H7 (cell line): ENCODE measurements around the gene KCNG4. TPM values are rescaled to one million over a fixed set of nuclear protein-coding genes. Genes with fewer than 3 reads are reported as not detected.
A peak's percentile ranks its signal among the peaks of the same experiment; 100 is the strongest.

Experiments
- DNase-seq: peaks from one replicate; pipeline ENCODE4 v3.0.0; 2012
- H3K27me3 ChIP-seq: 2 replicates; pipeline ENCODE4 v1.6.0; 2011; ENCODE audit warnings: mild to moderate bottlenecking, low read length; ENCODE audit not compliant: control insufficient read depth, insufficient read depth
- H3K36me3 ChIP-seq: replicated peaks from 2 replicates; pipeline ENCODE4 v1.5.1; 2011; ENCODE audit warnings: low read length; ENCODE audit not compliant: control insufficient read depth, insufficient read depth
- H3K4me3 ChIP-seq: 2 replicates; pipeline ENCODE4 v1.5.1; 2011; ENCODE audit warnings: low read depth, mild to moderate bottlenecking, control low read depth, low read length, moderate library complexity; ENCODE audit not compliant: insufficient read depth
- total RNA-seq: library from RNA; depleted of rRNA; stranded (reverse); fragments of >200 nt; shearing (Covaris generic); gene quantifications from 2 replicates; pipeline ENCODE4 v1.2.3, GENCODE V29; 2014

The KCNG4 gene
- total RNA-seq, 1 experiment from 2014 or later: not detected

- no peak overlapping the region for H3K4me3 ChIP-seq
- DNase-seq: no peak
Observed at GRCh38 chr16:84272740-84273320, 33.0 kb upstream of the KCNG4 start.

DNA sequence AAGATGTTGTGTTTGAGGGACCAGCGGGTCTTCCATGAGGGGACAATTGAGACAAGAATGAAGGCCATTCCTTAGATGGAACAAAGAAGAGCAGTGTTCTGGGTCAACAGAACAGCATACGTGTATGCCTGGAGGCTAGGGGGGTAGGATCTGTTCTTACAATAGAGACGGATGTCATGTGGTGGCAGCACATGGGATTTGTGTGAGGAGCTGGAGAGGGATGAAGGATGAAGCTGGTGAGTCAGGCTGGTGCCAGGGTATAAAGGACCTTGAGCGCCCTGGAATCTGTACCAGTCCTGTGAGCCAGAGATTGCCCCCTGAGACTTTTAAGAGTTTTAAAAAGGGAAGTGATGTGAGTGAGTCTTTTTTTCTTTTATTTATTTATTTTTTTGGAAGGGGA lies 32.1 kb upstream of the KCNG4 start:
- H3K27me3 ChIP-seq: no peaks in the 10 kb centered on the region; the same call in 1 of the 2 replicates
- no peak overlapping the region for H3K4me3 ChIP-seq
- no peaks in the 10 kb centered on the region for H3K36me3 ChIP-seq

More at GRCh38 chr16:84272740-84273320, 33.0 kb upstream of the KCNG4 start:
- Histone ChIP-seq H3K27me3 (no peaks in the 10 kb centered on the region; the same call in 1 of the 2 replicates), H3K36me3 (no peaks in the 10 kb centered on the region)

GRCh38 chr16:84271037-84271436 lies 31.2 kb upstream of the KCNG4 start:
- no peak overlapping the region for H3K4me3 ChIP-seq
- no peaks in the 10 kb centered on the region for H3K36me3 ChIP-seq
- no peaks in the 10 kb centered on the region; the same call in 1 of the 2 replicates for H3K27me3 ChIP-seq
- DNase-seq: no peak

More for the DNA sequence above, 32.1 kb upstream of the KCNG4 start:
- DNase-seq: no peak

DNA sequence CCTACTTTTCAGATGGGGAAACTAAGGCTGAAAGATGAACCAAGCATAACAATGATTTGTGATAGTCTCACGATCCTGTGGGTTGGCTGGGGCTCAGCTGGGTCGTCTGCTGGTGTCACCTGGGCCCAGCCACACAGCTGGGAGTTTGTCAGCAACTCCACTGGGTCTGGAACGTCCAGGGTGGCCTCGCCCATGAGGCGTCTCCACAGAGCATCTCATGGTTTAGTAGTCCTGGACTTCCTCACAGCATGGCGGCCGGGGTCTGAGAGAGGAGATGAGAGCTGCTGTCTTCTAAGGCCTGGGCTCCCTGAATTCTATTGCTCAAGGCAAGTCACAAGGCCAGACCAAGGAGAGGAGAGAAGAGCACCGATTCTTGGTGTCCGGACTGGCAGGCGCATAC lies 30.7 kb upstream of the KCNG4 start:
- no peak for DNase-seq
- H3K36me3 ChIP-seq: no peaks in the 10 kb centered on the region
- no peak overlapping the region for H3K4me3 ChIP-seq
- no peaks in the 10 kb centered on the region; the same call in 1 of the 2 replicates for H3K27me3 ChIP-seq

DNA sequence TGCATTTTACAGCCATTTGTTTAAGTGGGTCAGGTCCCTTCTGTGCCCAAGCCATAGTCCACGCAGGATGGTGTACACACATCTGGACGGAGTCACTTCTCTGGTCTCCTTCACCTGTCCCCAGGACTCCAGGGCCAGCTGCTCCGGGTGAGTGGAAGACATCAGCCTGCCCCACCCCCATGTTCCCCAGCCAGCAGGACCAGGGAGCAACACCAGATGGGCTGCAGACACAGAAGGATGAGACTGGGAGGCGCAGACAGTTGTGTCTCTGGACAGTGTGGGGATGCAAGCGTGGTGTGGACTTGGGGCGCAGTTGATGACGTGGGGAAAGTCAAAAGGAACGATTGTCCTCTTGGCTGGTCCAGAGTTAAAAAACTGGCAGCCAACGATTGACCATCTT lies 30.3 kb upstream of the KCNG4 start:
- no peaks in the 10 kb centered on the region for H3K36me3 ChIP-seq
- no peak for DNase-seq

DNA sequence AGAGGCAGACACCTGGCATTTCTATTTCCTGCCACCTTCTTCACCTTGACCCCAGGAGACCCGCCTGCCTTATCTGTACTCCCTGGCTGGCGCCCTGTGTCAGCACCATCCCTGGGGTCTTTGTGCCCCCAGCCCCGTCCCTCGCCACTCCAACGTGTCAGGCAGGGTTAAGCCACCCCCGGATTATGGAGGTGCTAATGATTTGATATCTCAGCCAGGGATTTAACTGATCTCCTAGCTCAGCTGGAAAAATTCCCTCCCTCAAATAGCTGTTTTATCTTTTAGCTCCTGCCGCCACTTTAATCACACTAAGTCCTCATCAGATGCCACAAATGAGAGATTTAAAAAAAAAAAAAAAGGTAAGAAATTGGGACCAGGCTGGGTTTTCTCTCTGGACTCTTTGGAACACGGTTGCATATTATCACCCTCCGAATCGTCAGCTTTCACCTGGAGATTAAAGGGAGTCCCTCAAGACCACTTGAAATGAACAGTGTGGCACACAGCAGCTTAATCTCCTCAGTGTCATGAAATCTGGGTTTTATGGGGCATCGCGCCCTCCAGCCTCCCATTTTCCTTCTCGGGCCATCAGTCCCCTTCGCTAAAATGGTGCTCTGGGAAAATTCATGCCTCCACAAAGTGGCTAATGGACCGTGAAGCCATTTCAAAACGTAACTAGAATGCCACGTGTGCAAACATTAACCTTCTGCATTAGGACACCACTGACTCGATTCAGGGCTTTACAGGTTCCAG lies 28.7 kb upstream of the KCNG4 start:
- Histone ChIP-seq H3K27me3 (no peaks in the 10 kb centered on the region; the same call in 1 of the 2 replicates), H3K36me3 (no peaks in the 10 kb centered on the region)
- DNase-seq: no peak

More for the DNA sequence above, 30.3 kb upstream of the KCNG4 start:
- no peaks in the 10 kb centered on the region; the same call in 1 of the 2 replicates for H3K27me3 ChIP-seq
- H3K4me3 ChIP-seq: no peak overlapping the region

GRCh38 chr16:84267380-84267779 lies 27.6 kb upstream of the KCNG4 start:
- Histone ChIP-seq H3K36me3 (no peaks in the 10 kb centered on the region), H3K4me3 (no peak overlapping the region), H3K27me3 (no peaks in the 10 kb centered on the region; the same call in 1 of the 2 replicates)
- no peak for DNase-seq

More for the DNA sequence above, 28.7 kb upstream of the KCNG4 start:
- no peak overlapping the region for H3K4me3 ChIP-seq

DNA sequence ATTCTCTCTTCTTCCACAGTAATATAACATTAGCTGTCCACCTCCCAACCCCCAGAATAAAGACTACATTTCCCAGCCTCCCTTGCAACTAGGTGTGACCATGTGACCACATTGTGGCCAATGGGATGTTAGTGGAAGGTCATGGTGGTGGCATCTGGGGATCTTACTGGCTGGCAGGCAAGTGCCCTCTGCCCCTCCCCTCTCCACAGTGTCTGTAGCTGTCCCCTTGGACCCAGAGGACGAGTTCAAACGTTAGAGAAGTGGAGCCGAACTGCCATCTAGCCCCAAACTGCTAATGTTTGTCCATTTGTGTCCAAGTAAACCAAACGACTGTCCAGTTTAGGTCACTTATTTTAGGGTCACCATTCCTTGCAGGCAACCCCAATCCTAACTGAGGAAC lies 26.6 kb upstream of the KCNG4 start:
- Histone ChIP-seq H3K27me3 (no peaks in the 10 kb centered on the region; the same call in 1 of the 2 replicates), H3K36me3 (no peaks in the 10 kb centered on the region), H3K4me3 (no peak overlapping the region)
- DNase-seq: peak; percentile 93

DNA sequence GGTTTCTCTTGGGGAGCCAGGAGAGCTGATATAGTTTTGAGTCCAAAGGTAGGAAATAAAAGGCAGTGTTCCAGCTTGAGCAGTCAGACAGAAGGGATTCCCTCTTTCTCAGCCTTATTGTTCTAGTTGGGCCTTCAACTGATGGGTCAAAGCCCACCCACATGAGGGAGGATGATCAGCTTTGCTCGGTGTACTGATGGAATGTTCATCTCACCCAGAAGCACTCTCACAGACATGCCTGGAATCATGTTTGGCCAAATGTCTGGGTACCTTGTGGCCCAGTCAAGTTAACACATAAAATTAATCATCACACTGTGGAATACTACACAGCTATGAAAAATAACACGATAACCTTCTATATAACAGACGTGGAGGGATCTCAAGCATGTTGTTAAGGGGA lies 23.1 kb upstream of the KCNG4 start:
- Histone ChIP-seq H3K27me3 (no peaks in the 10 kb centered on the region), H3K4me3 (no peak overlapping the region), H3K36me3 (no peaks in the 10 kb centered on the region)
- DNase-seq: no peak

DNA sequence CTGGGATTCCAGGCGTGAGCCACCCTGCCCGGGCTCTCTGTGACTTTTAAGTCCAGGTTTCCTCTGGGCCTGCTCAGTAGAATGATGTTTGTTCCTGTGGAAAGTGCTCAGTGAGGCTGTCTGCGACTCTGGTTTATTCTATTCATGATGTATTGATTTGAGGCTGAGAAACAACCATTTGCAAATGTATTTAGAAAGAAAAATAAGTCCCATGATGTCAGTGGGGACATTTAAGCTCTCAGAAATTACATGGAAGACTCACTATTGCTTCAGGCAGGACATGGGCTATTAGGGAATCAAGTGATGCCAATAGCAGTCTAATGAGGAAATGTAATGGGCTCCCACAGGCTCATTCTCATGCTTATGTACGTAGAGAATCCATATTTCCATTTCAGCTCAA lies 22.2 kb upstream of the KCNG4 start:
- no peak for DNase-seq
- no peaks in the 10 kb centered on the region for H3K27me3 ChIP-seq
- H3K4me3 ChIP-seq: no peak overlapping the region
- no peaks in the 10 kb centered on the region for H3K36me3 ChIP-seq

GRCh38 chr16:84260766-84261554 lies 21.1 kb upstream of the KCNG4 start:
- Histone ChIP-seq H3K4me3 (no peak overlapping the region), H3K36me3 (no peaks in the 10 kb centered on the region), H3K27me3 (no peaks in the 10 kb centered on the region)
- DNase-seq: peak; percentile 9

- no peak for DNase-seq
- Histone ChIP-seq H3K4me3 (no peak overlapping the region), H3K27me3 (no peaks in the 10 kb centered on the region), H3K36me3 (no peaks in the 10 kb centered on the region)
Observed at GRCh38 chr16:84259691-84260090, 19.9 kb upstream of the KCNG4 start.

GRCh38 chr16:84258266-84258665 lies 18.5 kb upstream of the KCNG4 start:
- no peak for DNase-seq
- H3K4me3 ChIP-seq: no peak overlapping the region
- no peaks in the 10 kb centered on the region for H3K36me3 ChIP-seq
- H3K27me3 ChIP-seq: no peaks in the 10 kb centered on the region

- no peak for DNase-seq
- Histone ChIP-seq H3K4me3 (no peak overlapping the region), H3K27me3 (no peaks in the 10 kb centered on the region), H3K36me3 (no peaks in the 10 kb centered on the region)
Observed at GRCh38 chr16:84255050-84255810, 15.4 kb upstream of the KCNG4 start.
